H1 (cell line): ENCODE measurements around the gene SLC35F5. TPM values are rescaled to one million over a fixed set of nuclear protein-coding genes. Genes with fewer than 3 reads are reported as not detected.

Experiments
- CTCF ChIA-PET: fragments of 300-600 bp; sonication (Branson Sonifier 250); formaldehyde crosslinking; loops from one replicate; lab custom pipeline; 2021; ENCODE audit not compliant: partially characterized antibody; lab: Charles Lee
- POLR2A ChIA-PET: fragments of 300-600 bp; sonication (Branson Sonifier 250); formaldehyde crosslinking; loops from one replicate; lab custom pipeline; 2021; ENCODE audit warnings: inconsistent platforms; ENCODE audit not compliant: partially characterized antibody; lab: Charles Lee
- DNase-seq, 2 experiments: peaks; one replicate each; pipeline versions ENCODE4 v3.0.0 to v3.0.0-alpha.2; 2010 to 2022; ENCODE audit warnings: low spot score in 2 of 2, low read depth in 1 of 2, mixed read lengths in 1 of 2
- FAIRE-seq: peaks from 2 replicates; lab custom pipeline; 2011; peaks lifted over from hg19 to GRCh38; lab: Jason Lieb, UNC
- H2AFZ ChIP-seq: 2 replicates; pipeline ENCODE4 v1.8.1; 2012; ENCODE audit warnings: low read length, inconsistent platforms
- H2AK5ac ChIP-seq: 2 replicates; pipeline ENCODE4 v1.6.1; 2013; ENCODE audit warnings: low read depth, low read length
- H2BK120ac ChIP-seq: replicated peaks from 2 replicates; pipeline ENCODE3; 2013; ENCODE audit warnings: low read depth, low read length, inconsistent platforms
- H2BK12ac ChIP-seq: 2 replicates; pipeline ENCODE4 v1.6.1; 2013; ENCODE audit warnings: low read depth, low read length
- H2BK15ac ChIP-seq: 2 replicates; pipeline ENCODE4 v1.6.1; 2013; ENCODE audit warnings: low read length
- H2BK20ac ChIP-seq: 2 replicates; pipeline ENCODE4 v1.6.1; 2013; ENCODE audit warnings: low read length
- H2BK5ac ChIP-seq: 2 replicates; pipeline ENCODE4 v1.6.1; 2013; ENCODE audit warnings: low read depth, low read length
- H3K14ac ChIP-seq: 2 replicates; pipeline ENCODE4 v1.6.1; 2013; ENCODE audit warnings: inconsistent platforms; ENCODE audit not compliant: insufficient read length
- H3K18ac ChIP-seq: 2 replicates; pipeline ENCODE4 v1.6.1; 2013; ENCODE audit warnings: low read length; ENCODE audit errors: extremely low read depth
- H3K23ac ChIP-seq: 2 replicates; pipeline ENCODE4 v1.6.1; 2013; ENCODE audit warnings: inconsistent platforms; ENCODE audit not compliant: insufficient read length
- H3K23me2 ChIP-seq: 2 replicates; pipeline ENCODE4 v1.6.1; 2013; ENCODE audit warnings: low read depth, low read length
- H3K27ac ChIP-seq: 2 replicates; pipeline ENCODE4 v1.6.1; 2011; ENCODE audit warnings: low read depth, low read length, inconsistent platforms
- H3K27me3 ChIP-seq, 4 experiments: replicated peaks in 1 of 4; 1 replicate in 1 of 4; 2 replicates in 3 of 4; pipeline versions ENCODE4 v1.6.1 to v1.8.1; 2011 to 2013; ENCODE audit warnings: low read length in 3 of 4, mild to moderate bottlenecking in 3 of 4, inconsistent platforms in 2 of 4, mixed read lengths in 2 of 4, moderate library complexity in 1 of 4; ENCODE audit not compliant: control insufficient read depth in 3 of 4, insufficient read depth in 3 of 4; ENCODE audit errors: extremely low read depth in 1 of 4
- H3K36me3 ChIP-seq, 4 experiments: 2 replicates each; pipeline versions ENCODE4 v1.6.1 to v1.8.1; 2011 to 2013; ENCODE audit warnings: mild to moderate bottlenecking in 4 of 4, low read length in 3 of 4, moderate library complexity in 2 of 4, control low read depth in 1 of 4, inconsistent platforms in 1 of 4; ENCODE audit not compliant: insufficient read depth in 4 of 4, control insufficient read depth in 2 of 4
- H3K4ac ChIP-seq: replicated peaks from 2 replicates; pipeline ENCODE3; 2013; ENCODE audit warnings: low read length, low read depth, mixed read lengths, inconsistent platforms; ENCODE audit not compliant: insufficient read length
- H3K4me1 ChIP-seq, 4 experiments: replicated peaks in 1 of 4; 1 replicate in 1 of 4; 2 replicates in 3 of 4; pipeline versions ENCODE4 v1.6.1 to v1.8.1; 2011 to 2013; ENCODE audit warnings: low read length in 3 of 4, inconsistent platforms in 2 of 4, mixed read lengths in 1 of 4; ENCODE audit not compliant: insufficient read depth in 4 of 4, control insufficient read depth in 3 of 4
- H3K4me2 ChIP-seq, 2 experiments: 2 replicates each; pipeline versions ENCODE4 v1.6.1 to v1.8.1; 2011 to 2013; ENCODE audit warnings: low read depth in 2 of 2, low read length in 2 of 2, control low read depth in 1 of 2, inconsistent platforms in 1 of 2, mild to moderate bottlenecking in 1 of 2; ENCODE audit not compliant: insufficient read depth in 1 of 2
- H3K4me3 ChIP-seq, 4 experiments: fragments of 200-600, 300-600 bp in 1 of 4; sonication (generic), shearing (Covaris generic), sonication (Bioruptor Twin) in 1 of 4; 2 replicates each; pipeline versions ENCODE4 v1.5.1 to v1.8.1; 2011 to 2016; ENCODE audit warnings: low read length in 4 of 4, low read depth in 3 of 4, control low read depth in 2 of 4, inconsistent platforms in 2 of 4, mild to moderate bottlenecking in 2 of 4, mixed read lengths in 1 of 4, moderate library complexity in 1 of 4; ENCODE audit not compliant: insufficient read depth in 2 of 4; ENCODE audit errors: extremely low read depth in 1 of 4
- H3K56ac ChIP-seq: replicated peaks from 2 replicates; pipeline ENCODE3; 2013; ENCODE audit warnings: low read depth, mild to moderate bottlenecking, mixed read lengths, low read length, inconsistent platforms; ENCODE audit not compliant: insufficient read length
- H3K79me1 ChIP-seq: 2 replicates; pipeline ENCODE4 v1.6.1; 2013; ENCODE audit warnings: low read depth, low read length, control low read depth
- H3K79me2 ChIP-seq, 2 experiments: 2 replicates each; pipeline versions ENCODE4 v1.6.1 to v1.8.1; 2012 to 2013; ENCODE audit warnings: low read length in 2 of 2, mild to moderate bottlenecking in 2 of 2, inconsistent platforms in 1 of 2; ENCODE audit not compliant: insufficient read depth in 2 of 2, control insufficient read depth in 1 of 2
- H3K9ac ChIP-seq, 4 experiments: replicated peaks in 1 of 4; 1 replicate in 1 of 4; 2 replicates in 3 of 4; pipeline versions ENCODE4 v1.6.1 to v1.8.1; 2011 to 2013; ENCODE audit warnings: low read depth in 3 of 4, low read length in 3 of 4, control low read depth in 2 of 4, mild to moderate bottlenecking in 2 of 4, moderate library complexity in 2 of 4, inconsistent platforms in 1 of 4; ENCODE audit errors: extremely low read depth in 1 of 4
- H3K9me3 ChIP-seq, 2 experiments: 2 replicates each; pipeline versions ENCODE4 v1.6.1 to v1.8.1; 2012 to 2013; ENCODE audit warnings: mild to moderate bottlenecking in 2 of 2, moderate library complexity in 2 of 2, control low read depth in 1 of 2, inconsistent platforms in 1 of 2, low read depth in 1 of 2, low read length in 1 of 2, mixed read lengths in 1 of 2; ENCODE audit not compliant: insufficient read depth in 2 of 2
- H4K20me1 ChIP-seq, 2 experiments: replicated peaks in 1 of 2; 2 replicates each; pipeline versions ENCODE3 to v1.8.1; 2011 to 2013; ENCODE audit warnings: inconsistent platforms in 2 of 2, low read length in 2 of 2, mild to moderate bottlenecking in 1 of 2; ENCODE audit not compliant: insufficient read depth in 2 of 2, control insufficient read depth in 1 of 2
- H4K5ac ChIP-seq: 2 replicates; pipeline ENCODE4 v1.6.1; 2013; ENCODE audit warnings: low read length, low read depth, mixed read lengths, inconsistent platforms; ENCODE audit not compliant: insufficient read length
- H4K8ac ChIP-seq: 2 replicates; pipeline ENCODE4 v1.8.0; 2013; ENCODE audit warnings: mild to moderate bottlenecking, moderate library complexity, low read length, inconsistent platforms; ENCODE audit not compliant: insufficient read depth; ENCODE audit errors: extremely low read depth
- H4K91ac ChIP-seq: replicated peaks from 2 replicates; pipeline ENCODE3; 2013; ENCODE audit warnings: low read length, mixed read lengths, inconsistent platforms; ENCODE audit not compliant: insufficient read length
- ATF2 ChIP-seq: IDR thresholded peaks from 2 replicates; pipeline ENCODE4 v1.6.1; 2012; ENCODE audit warnings: low read length, inconsistent platforms
- CREB1 ChIP-seq: IDR thresholded peaks from 2 replicates; pipeline ENCODE4 v1.6.1; 2012; ENCODE audit warnings: inconsistent platforms
- E2F6 ChIP-seq: IDR thresholded peaks from 2 replicates; pipeline ENCODE4 v1.6.1; 2012; ENCODE audit warnings: inconsistent platforms
- EZH2 ChIP-seq: fragments of 200-600 bp; sonication (generic); IDR thresholded peaks from 2 replicates; pipeline ENCODE4 v1.7.1; 2012; ENCODE audit warnings: low read depth, mild to moderate bottlenecking, moderate library complexity, low read length, inconsistent platforms; ENCODE audit not compliant: severe bottlenecking
- MAFK ChIP-seq: IDR thresholded peaks from 2 replicates; pipeline ENCODE4 v1.6.1; 2012; ENCODE audit warnings: low read depth, mild to moderate bottlenecking, improper control_type of control experiment, low read length
- SP1 ChIP-seq: IDR thresholded peaks from 2 replicates; pipeline ENCODE4 v1.6.1; 2011; ENCODE audit warnings: low read depth, low read length
- SP4 ChIP-seq: IDR thresholded peaks from 2 replicates; pipeline ENCODE4 v1.6.1; 2012; ENCODE audit warnings: low read length, inconsistent platforms
- SRF ChIP-seq: IDR thresholded peaks from 2 replicates; pipeline ENCODE4 v1.6.1; 2011; ENCODE audit warnings: mild to moderate bottlenecking, low read depth, low read length, moderate library complexity
- SUZ12 ChIP-seq: fragments of 200-600 bp; sonication (generic); IDR thresholded peaks from 2 replicates; pipeline ENCODE4 v1.6.1; 2012; ENCODE audit warnings: mild to moderate bottlenecking, inconsistent platforms, low read length, moderate library complexity, mixed read lengths
- TAF7 ChIP-seq: optimal IDR thresholded peaks from 2 replicates; pipeline ENCODE3; 2011; ENCODE audit warnings: low read depth, mild to moderate bottlenecking, inconsistent platforms, low read length, moderate library complexity, borderline replicate concordance
- YY1 ChIP-seq: IDR thresholded peaks from 2 replicates; pipeline ENCODE4 v1.6.1; 2011; ENCODE audit warnings: low read depth, mild to moderate bottlenecking, low read length
- WGBS, 2 experiments: shearing (Covaris generic) in 1 of 2; methylation state at CpG; one replicate each; pipeline versions ENCODE4 v1.1.6 to v1.1.7; 2013 to 2015; ENCODE audit warnings: low lambda C conversion rate in 2 of 2, mixed read lengths in 2 of 2, inconsistent platforms in 1 of 2, low coverage in 1 of 2, missing lambda C conversion rate in 1 of 2; ENCODE audit not compliant: insufficient replicate concordance in 2 of 2, insufficient coverage in 1 of 2, insufficient read length in 1 of 2; ENCODE audit errors: extremely low coverage in 1 of 2, missing lambda C conversion rate in 1 of 2; 5-methylcytosine and 5-hydroxymethylcytosine counted together
- polyA plus RNA-seq, 7 experiments: library from polyadenylated mRNA; depleted of rRNA in 3 of 7; stranded (reverse) in 5 of 7; unstranded in 2 of 7; fragments of >200 nt in 5 of 7; fragments of 200-250 nt in 2 of 7; gene quantifications; 1 replicate in 5 of 7; 2 replicates in 1 of 7; 4 replicates in 1 of 7; pipeline versions ENCODE4 v1.2.1 to v1.2.3, GENCODE V29; 2011 to 2013; ENCODE audit warnings: missing spikeins in 2 of 7, mixed read lengths in 2 of 7
- total RNA-seq: library from RNA; stranded (reverse); fragmentation: NEBNext Ultra II Directional; extraction: Animal tissue kit (Norgen Biotek cat#: 25700); gene quantifications from 2 replicates; pipeline ENCODE4 v1.2.1, GENCODE V29; 2021

SLC35F5 gene
- total and polyA plus RNA-seq, 2 of the 8 experiments (the other 6 are each of a cell fraction or from before 2014, with no cell fraction given): 11.8 to 22.2 TPM

- POLR2A ChIA-PET: no interaction called here
- FAIRE-seq: no peak
- no peak for TF ChIP-seq CREB1
- no peak for TF ChIP-seq SP1
- TF ChIP-seq YY1: no peak
- TF ChIP-seq SUZ12: no peak
- no peak for TF ChIP-seq SRF
- TF ChIP-seq SP4: no peak
- TF ChIP-seq TAF7: no peak
- TF ChIP-seq MAFK: no peak
- TF ChIP-seq ATF2: no peak
- no peak for TF ChIP-seq EZH2
- no peak for TF ChIP-seq E2F6
These were observed 28.6 kb upstream of the SLC35F5 start for GRCh38 chr2:113784823-113785744.

More at GRCh38 chr2:113784823-113785744, 28.6 kb upstream of the SLC35F5 start:
- no peak overlapping the region for H2BK20ac ChIP-seq
- 89% methylated on average over 8 of the region's 8 CpGs; no CpG with 5 or more reads in 1 of the 2 experiments for WGBS, 2 experiments
- H2BK120ac ChIP-seq: no peak overlapping the region
- no peaks in the 10 kb centered on the region for H4K20me1 ChIP-seq
- no peak overlapping the region for H2BK12ac ChIP-seq
- no peak overlapping the region for H2BK15ac ChIP-seq
- H3K27ac ChIP-seq: no peak overlapping the region
- H3K4me3 ChIP-seq: no peak overlapping the region
- H3K4me1 ChIP-seq: no peaks in the 10 kb centered on the region
- no peak for DNase-seq
- H3K4me2 ChIP-seq: no peak overlapping the region
- H3K23me2 ChIP-seq: no peaks in the 10 kb centered on the region
- H3K23ac ChIP-seq: no peak overlapping the region
- CTCF ChIA-PET: no interaction called here
- H4K8ac ChIP-seq: no peak overlapping the region
- no peak overlapping the region for H2AK5ac ChIP-seq
- H3K9ac ChIP-seq: no peak overlapping the region
- H3K9me3 ChIP-seq: no peaks in the 10 kb centered on the region
- no peak overlapping the region for H2AFZ ChIP-seq
- H3K79me1 ChIP-seq: no peaks in the 10 kb centered on the region
- H3K14ac ChIP-seq: no peak overlapping the region
- H3K56ac ChIP-seq: no peak overlapping the region
- no peaks in the 10 kb centered on the region; a peak in 1 of 7 replicates for H3K27me3 ChIP-seq
- no peak overlapping the region for H4K5ac ChIP-seq
- no peaks in the 10 kb centered on the region for H3K79me2 ChIP-seq
- H3K36me3 ChIP-seq: no peaks in the 10 kb centered on the region
- no peak overlapping the region for H3K18ac ChIP-seq
- no peak overlapping the region for H2BK5ac ChIP-seq
- H4K91ac ChIP-seq: no peak overlapping the region
- no peak overlapping the region for H3K4ac ChIP-seq
